NCI-H446 (cell line): ENCODE measurements around the gene AQP3.
"Not testable (repeated sequence)": the region's sequence is repeated elsewhere in the genome, so short reads cannot be mapped to it uniquely, and the experiment has no call there.

Source experiments
- DNase-seq, 2 experiments: peaks; one replicate each; lab custom pipeline; 2025; lab: John Stamatoyannopoulos, UW

The AQP3 gene

DNA sequence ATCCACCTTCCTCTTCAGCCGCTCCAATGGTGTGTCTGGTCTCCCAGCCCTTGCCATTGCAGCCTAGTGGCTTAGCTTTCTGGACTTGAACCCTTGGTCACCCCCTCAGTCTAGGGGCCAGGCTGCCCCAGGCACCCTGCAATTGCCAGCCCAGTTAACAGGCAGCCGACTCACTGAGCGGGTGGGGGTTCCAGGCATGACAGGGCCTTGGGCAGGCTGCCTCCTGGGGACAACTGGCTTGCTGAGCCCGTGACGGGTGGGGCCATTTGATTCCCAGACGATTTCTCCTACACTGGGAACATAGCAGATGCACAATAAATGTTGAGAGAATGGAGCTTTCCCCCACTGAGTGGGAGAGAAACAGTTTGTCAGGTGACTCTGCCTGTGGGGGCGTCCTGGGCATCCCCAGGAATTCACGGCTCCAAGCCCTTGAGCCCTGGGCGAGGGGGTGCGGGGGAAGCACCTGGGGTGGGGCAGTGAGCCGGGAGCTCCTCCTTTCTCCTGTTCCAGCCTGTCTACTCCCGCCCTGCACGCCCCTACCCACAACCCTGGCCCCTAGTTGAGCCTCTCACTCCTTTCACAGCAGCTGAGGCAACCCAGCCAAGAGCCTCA, 32.4 kb downstream of the AQP3 start:
- DNase-seq: no peak

DNA sequence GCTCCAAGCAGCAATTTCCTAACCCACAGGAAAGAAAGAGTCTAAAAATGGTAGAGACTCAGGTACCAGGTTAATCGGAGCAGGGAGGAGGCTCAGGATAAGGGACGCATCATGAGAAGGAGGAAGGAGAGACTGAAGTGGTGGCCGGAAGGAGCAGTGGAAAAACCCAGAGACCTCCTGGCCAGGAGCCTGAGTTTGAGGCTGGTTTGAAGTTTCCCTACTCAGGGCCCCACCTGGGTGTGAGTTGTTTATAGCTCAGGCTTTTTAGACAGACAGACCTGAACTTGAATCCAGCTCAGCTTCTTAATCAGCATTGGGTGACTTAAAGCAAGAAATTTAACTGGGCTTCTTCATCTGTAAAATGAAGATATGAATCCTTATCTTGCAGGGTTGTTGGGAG, 33.1 kb downstream of the AQP3 start:
- no peak for DNase-seq

DNA sequence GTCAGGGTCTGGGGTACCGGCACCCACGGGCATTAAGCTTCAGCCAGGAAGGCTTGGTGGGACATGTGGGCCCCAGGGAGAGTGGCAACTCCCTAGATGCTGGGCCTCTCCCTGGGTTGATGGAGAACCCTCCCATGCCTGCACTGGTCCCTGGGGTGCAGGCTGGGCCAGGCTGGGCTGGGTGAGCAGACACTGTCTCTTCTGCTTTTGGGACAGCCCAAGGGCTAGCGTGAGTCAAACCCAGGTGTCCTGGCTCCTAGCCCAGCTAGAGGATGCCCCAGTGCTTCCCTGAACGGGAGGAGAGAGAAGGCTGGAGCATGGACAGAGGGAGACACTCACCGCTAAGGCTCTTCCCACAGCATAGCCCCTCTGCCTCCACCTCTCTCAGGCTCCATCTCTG, 39.3 kb downstream of the AQP3 start:
- DNase-seq: no peak

DNA sequence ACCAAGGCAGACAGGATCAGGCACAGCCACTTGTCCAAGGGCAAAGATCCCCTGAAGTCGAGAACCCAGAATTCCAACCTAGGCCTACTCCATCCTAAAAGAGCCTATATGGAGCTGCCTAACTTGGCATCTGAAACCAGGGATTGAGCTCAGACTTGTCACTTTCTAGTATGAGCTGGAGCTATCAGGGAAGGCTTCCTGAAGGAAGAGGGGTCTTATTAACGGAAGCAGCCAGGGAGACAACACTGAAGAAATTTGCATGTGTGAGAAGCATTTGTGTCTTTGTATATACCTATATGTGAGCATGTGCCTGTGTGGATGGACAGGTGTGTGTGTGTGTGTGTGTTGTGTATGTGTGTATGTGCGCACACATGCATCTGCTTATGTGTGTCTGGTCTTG, 40.3 kb downstream of the AQP3 start:
- no peak for DNase-seq

DNA sequence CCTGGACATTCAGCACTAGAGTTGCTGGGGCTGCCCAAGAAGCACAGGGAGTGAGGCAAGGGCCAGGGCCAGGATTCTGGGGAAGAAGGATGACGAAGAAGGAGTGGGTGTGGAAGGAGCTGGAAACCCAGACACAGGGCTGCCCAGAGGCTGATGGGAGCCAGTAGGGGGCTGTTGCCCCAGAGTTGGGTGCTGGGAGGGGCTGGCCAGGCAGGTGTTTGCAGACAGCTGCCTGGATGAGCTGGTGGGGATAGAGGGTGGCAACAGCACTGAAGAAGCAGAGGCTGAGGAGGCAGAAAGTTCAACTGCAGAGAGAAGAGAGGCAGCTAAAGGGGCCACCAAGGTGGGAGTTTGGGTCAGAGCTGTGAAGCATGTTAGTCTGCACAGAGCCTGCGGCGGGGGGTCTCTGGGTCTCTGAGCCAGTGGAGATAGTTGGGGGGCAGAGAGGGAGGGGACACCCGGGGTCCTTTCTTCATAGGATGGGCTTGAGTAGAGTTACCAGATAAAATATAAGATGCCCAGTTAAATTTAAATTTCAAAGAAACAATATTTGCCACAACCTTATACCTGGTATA, 42.5 kb downstream of the AQP3 start:
- no peak for DNase-seq

DNA sequence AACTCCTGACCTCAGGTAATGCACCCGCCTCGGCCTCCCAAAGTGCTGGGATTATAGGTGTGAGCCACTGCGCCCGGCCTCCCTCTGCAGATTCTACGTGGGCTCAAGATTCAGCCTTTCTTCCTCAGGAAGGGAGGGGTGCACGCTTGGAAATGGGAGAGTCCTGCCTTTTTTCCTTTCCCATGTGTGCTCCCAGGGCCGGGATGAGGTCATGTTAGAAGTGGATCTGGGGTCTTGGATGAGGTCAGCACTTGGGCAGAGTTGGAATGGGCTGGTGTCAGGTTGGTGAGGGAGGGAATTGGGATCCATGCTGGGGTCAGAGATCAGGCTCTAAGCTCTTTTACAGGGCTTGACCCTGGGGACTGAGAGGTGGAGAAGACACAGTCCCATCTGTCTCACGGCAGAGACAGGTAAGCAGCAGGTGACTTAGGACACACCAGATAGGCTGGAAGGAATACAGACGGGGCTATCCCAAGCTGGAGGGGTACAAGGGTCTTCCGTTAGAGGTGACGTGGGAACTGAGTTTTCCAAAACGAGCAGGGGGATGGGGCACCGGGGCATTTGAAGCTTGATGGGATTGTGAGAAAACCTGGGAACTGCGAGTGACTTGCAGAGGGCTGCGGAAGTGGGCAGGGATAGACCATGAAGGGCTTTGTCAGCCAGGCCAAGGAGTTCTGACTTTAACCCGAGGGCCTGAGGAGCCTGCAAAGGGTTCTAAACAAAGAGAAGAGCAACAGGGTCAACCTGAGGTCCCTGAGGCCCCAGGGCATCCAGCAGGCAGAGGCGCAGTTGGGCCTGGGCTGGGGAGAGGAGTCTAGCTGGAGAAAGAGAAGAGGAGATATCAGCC, 43.2 kb downstream of the AQP3 start:
- DNase-seq: no peak

DNA sequence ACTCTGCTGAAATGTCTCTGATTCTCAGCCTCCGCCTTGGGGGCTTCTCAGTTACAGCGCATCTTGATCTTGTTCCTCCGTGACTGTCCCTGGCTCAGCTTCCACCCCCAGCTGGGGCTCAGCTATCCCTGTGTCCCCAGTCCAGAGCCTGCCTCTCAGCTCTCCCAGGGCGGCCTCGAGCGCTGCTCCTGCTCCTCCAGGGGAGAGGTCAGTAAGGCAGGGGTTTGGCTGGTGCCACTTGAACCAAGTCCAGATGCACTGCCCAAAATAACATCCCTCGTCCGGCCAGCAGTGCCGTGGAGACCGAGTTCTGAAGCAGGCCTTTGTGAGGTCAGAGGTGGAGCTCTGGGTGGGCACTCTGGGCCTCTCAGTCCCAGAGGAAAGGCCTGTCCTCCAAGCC, 45.0 kb downstream of the AQP3 start, which contains the start of gene AQP7:
TSS of gene AQP7 (minus strand) at position 198 of the 400 bp plus-strand sequence. CDS start 1,306 bp downstream, outside the sequence.
- not testable (repeated sequence) for DNase-seq

DNA sequence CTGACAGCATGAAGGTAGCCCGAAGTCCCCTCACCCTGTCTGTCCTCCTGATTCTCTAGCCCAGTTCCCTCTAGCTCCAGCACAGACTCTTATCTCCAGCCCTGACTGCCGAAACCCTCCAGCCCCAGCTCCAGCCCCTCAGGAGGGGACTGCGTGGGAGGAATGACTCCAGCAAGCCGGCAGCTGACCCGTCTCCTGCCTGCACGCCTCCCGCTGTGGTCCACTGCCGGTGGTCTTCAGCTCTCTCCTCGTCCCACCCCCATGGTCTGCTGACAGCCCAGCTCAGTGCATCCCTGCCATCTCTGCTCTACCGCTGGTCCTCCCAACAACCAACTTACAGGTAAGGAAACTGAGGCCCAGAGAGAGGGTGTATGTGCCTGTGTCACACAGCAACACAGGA, 45.6 kb downstream of the AQP3 start:
- not testable (repeated sequence) for DNase-seq

DNA sequence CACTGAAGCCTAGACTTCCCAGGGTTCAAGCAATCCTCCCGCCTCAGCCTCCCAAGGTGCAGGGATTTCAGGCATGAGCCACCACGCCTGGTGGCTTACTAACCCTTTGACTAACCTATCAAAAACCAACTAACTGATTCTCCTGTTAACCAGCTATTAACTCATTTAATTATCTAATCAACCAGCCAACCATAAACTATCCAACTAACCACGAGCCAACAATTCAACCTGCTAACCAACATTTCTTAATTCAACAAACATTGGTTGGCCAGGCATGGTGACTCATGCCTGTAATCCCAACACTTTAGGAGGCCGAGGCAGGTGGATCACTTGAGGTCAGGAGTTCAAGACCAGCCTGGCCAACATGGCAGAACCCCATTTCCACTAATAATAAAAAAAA, 48.3 kb downstream of the AQP3 start:
- not testable (repeated sequence) for DNase-seq

DNA sequence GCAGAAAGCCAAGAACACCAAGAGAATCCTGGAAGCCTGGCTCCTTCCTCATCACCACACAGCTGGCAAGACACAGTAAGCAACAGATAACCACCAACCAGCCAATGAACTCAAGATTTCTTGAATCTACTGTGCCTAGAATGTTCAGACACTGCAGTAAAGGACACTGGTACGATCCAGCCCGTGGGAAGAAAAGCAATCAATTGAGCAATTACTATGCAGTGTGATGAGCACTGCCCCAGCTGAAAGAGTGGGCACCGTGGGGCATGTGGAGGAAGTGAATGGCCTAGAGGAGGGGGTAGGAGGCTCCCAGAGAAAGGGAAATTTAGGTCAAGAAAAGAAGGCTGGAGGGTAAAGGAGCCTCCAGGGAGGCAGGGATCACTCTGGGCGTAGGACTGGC, 49.6 kb downstream of the AQP3 start:
- not testable (repeated sequence) for DNase-seq

DNA sequence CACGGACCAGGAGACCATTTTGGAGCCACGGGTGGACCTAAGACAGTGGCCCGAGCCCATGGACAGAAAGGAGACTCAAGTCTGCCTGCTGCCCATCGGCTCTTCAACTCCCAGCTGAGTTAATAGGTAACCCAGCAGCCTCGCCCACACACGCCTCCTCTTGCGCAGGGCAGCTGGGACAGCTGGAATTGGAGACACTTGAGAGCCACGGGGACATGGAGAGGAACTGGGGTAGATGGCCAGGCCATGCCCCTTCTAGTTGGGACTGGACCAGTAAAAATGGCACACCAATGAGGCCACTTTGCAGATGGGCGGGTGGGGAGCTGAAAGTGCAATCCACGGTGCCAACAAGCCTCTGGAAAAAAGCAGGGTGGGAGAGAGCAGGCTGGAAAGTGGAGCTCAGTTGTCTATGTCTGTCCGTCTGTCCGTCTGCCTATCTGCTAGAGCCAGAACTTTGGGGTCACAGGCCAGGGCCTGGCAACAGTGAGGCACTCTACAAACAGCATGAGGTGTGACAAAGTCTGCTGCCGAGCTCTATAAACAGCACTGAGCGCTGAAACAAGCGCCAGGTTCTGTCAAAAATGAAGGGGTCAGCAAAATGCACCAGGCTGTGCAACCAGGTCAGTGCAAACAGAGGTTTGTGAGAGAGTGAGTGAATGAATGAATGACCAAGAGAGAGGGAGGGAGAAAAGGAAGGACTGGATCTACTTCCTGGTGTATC, 52.1 kb downstream of the AQP3 start:
- DNase-seq: not testable (repeated sequence)

DNA sequence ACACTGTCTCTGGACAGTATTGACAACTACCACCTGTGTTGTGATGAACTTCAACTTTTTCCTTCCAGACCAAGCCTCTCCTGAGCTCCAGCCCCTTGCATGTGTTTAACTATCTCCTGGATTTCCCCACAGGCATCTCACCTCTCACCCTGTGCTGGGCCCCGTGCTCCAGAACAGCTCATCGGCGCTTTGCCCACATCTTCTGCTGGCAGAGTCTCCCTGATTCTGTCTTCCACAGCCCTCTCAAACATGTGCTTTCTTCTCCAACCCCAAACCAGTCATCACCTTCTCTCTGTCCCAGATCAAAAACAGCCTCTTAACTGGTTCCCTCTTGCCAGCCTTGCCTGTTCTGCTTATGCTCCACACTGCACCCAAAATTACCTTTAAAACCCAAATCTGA, 53.4 kb downstream of the AQP3 start:
- DNase-seq: not testable (repeated sequence)

DNA sequence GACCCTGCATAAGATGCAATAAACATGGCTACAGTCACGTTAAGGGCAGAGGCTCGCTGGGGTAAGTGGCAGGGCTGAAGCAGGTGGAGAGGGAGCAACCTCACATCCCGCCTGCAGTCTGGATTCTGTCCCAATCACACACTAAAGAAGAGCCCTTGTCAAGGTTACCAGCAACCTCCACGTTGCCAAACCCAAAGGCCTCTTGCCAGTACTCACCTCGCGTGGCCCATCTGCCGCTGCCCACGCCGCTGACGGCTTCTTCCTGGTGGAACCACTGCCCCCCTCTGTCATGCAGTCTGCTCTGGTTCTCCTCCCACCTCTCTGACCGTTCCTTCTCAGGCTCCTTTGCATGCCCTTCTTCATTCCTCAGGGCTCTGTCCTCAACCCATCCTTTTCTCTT, 53.8 kb downstream of the AQP3 start:
- peak in 1 of 2 experiments; percentile 10 for DNase-seq

DNA sequence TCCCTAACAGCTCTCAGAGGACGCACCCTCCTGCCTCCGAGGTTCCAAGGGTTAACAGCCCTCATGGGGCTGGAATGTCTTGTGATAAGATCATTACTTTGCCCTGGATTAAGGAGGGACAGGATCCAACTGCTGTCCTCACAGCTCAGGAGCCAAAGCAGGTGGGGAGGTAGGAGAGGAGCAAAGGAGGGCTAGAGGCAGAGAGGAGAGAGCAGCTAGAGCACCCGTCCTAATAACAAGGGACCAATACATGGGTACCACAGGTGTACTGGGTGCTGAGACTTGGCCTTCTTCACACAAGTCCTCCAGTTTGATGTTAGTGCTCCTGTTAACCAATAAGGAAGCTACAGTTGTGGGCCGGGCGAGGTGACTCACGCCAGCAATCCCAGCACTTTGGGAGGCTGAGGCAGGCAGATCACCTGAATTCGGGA, 54.8 kb downstream of the AQP3 start:
- DNase-seq: not testable (repeated sequence)
